Liver (tissue), 9 donors: ENCODE results near the gene WFDC2. TPM values are rescaled to one million over a fixed set of nuclear protein-coding genes. Genes with fewer than 3 reads are reported as not detected.

Experiments used
- DNase-seq: peaks from one replicate; pipeline ENCODE4 v3.0.0-alpha.2; 2017; ENCODE audit warnings: low spot score
- H3K27ac ChIP-seq, 2 donors: one replicate each; pipeline ENCODE4 v1.7.0; 2013; ENCODE audit warnings: inconsistent platforms in 2 of 2, low read length in 2 of 2, control low read depth in 1 of 2, low read depth in 1 of 2, mild to moderate bottlenecking in 1 of 2
- H3K27me3 ChIP-seq, 4 donors: one replicate each; pipeline versions ENCODE4 v1.6.1 to v1.7.0; 2013; ENCODE audit warnings: low read length in 3 of 4, inconsistent platforms in 1 of 4, mild to moderate bottlenecking in 1 of 4, moderate library complexity in 1 of 4; ENCODE audit not compliant: control insufficient read depth in 4 of 4, insufficient read depth in 4 of 4
- H3K36me3 ChIP-seq, 4 donors: one replicate each; pipeline versions ENCODE4 v1.6.1 to v1.7.0; 2013; ENCODE audit warnings: low read length in 3 of 4, mild to moderate bottlenecking in 3 of 4, low read depth in 1 of 4, moderate library complexity in 1 of 4; ENCODE audit not compliant: control insufficient read depth in 4 of 4, insufficient read depth in 3 of 4
- H3K4me1 ChIP-seq, 4 donors: one replicate each; pipeline versions ENCODE4 v1.6.1 to v1.7.0; 2013; ENCODE audit warnings: low read length in 3 of 4, mild to moderate bottlenecking in 3 of 4, moderate library complexity in 1 of 4; ENCODE audit not compliant: control insufficient read depth in 4 of 4, insufficient read depth in 4 of 4
- H3K4me3 ChIP-seq, 3 donors: one replicate each; pipeline versions ENCODE4 v1.6.1 to v1.7.0; 2013; ENCODE audit warnings: low read length in 3 of 3, control low read depth in 1 of 3, low read depth in 1 of 3, mild to moderate bottlenecking in 1 of 3
- H3K9ac ChIP-seq, 2 donors: one replicate each; pipeline ENCODE4 v1.7.0; 2013; ENCODE audit warnings: low read length in 2 of 2, mild to moderate bottlenecking in 2 of 2, moderate library complexity in 2 of 2, control low read depth in 1 of 2, low read depth in 1 of 2
- H3K9me3 ChIP-seq, 4 donors: one replicate each; pipeline versions ENCODE4 v1.6.1 to v1.7.0; 2013; ENCODE audit warnings: low read length in 3 of 4; ENCODE audit not compliant: control insufficient read depth in 4 of 4
- EGR1 ChIP-seq, 2 donors: IDR thresholded peaks; 2 replicates each; pipeline ENCODE4 v1.6.1; 2016 to 2018; ENCODE audit warnings: antibody characterized with exemption in 2 of 2, low read depth in 2 of 2
- FOXA1 ChIP-seq: IDR thresholded peaks from 2 replicates; pipeline ENCODE4 v1.6.1; 2016; ENCODE audit warnings: antibody characterized with exemption
- FOXA2 ChIP-seq: IDR thresholded peaks from 2 replicates; pipeline ENCODE4 v1.6.1; 2016; ENCODE audit warnings: antibody characterized with exemption
- GABPA ChIP-seq, 2 donors: IDR thresholded peaks in 1 of 2; conservative IDR thresholded peaks in 1 of 2; 2 replicates each; pipeline ENCODE4 v1.6.1; 2016; ENCODE audit warnings: antibody characterized with exemption in 2 of 2, mild to moderate bottlenecking in 1 of 2, moderate library complexity in 1 of 2
- HNF4A ChIP-seq, 2 donors: conservative IDR thresholded peaks; 2 replicates each; pipeline ENCODE4 v1.6.1; 2016; ENCODE audit warnings: antibody characterized with exemption in 2 of 2, mild to moderate bottlenecking in 2 of 2
- HNF4G ChIP-seq: IDR thresholded peaks from 2 replicates; pipeline ENCODE4 v1.6.1; 2016; ENCODE audit warnings: antibody characterized with exemption
- JUND ChIP-seq, 2 donors: IDR thresholded peaks; 2 replicates each; pipeline ENCODE4 v1.6.1; 2016; ENCODE audit warnings: antibody characterized with exemption in 2 of 2
- NR2F2 ChIP-seq: IDR thresholded peaks from 2 replicates; pipeline ENCODE4 v1.6.1; 2016; ENCODE audit warnings: antibody characterized with exemption
- RAD21 ChIP-seq, 2 donors: IDR thresholded peaks; 2 replicates each; pipeline ENCODE4 v1.6.1; 2016; ENCODE audit warnings: antibody characterized with exemption in 2 of 2, mild to moderate bottlenecking in 2 of 2
- RXRA ChIP-seq, 2 donors: IDR thresholded peaks; 2 replicates each; pipeline ENCODE4 v1.6.1; 2017 to 2018; ENCODE audit warnings: antibody characterized with exemption in 2 of 2, mild to moderate bottlenecking in 1 of 2
- SP1 ChIP-seq: IDR thresholded peaks from 2 replicates; pipeline ENCODE4 v1.6.1; 2018; ENCODE audit warnings: antibody characterized with exemption, mild to moderate bottlenecking
- TAF1 ChIP-seq: conservative IDR thresholded peaks from 2 replicates; pipeline ENCODE4 v1.6.1; 2016; ENCODE audit warnings: antibody characterized with exemption, mild to moderate bottlenecking
- YY1 ChIP-seq: IDR thresholded peaks from 2 replicates; pipeline ENCODE4 v1.6.1; 2016; ENCODE audit warnings: antibody characterized with exemption, mild to moderate bottlenecking
- WGBS: extraction: QIAGEN DNeasy Blood & Tissue Kit; methylation state at CpG from one replicate; pipeline ENCODE4 v1.1.7; 2013; 5-methylcytosine and 5-hydroxymethylcytosine counted together
- polyA plus RNA-seq, 2 donors: library from polyadenylated mRNA; stranded (reverse) in 1 of 2; unstranded in 1 of 2; fragments of 200-250 nt in 1 of 2; fragments of >200 nt in 1 of 2; fragmentation: Nextera tagmentation in 1 of 2; extraction: Ambion mirVana in 1 of 2; gene quantifications; one replicate each; pipeline versions ENCODE4 v1.2.1 to v1.2.3, GENCODE V29; 2013 to 2015
- total RNA-seq, 2 donors: library from RNA; depleted of rRNA; stranded (reverse); fragments of >200 nt; gene quantifications; one replicate each; pipeline ENCODE4 v1.2.3, GENCODE V29; 2014
- TF ChIP-seq, protein P1 (sequence below): IDR thresholded peaks from 2 replicates; pipeline ENCODE4 v1.6.1; 2016; ENCODE audit warnings: antibody characterized with exemption
- TF ChIP-seq, protein P2 (sequence below): fragments of 150-350 bp; IDR thresholded peaks from 2 replicates; pipeline ENCODE4 v1.5.1; 2017; ENCODE audit warnings: improper control_type of control experiment, low read depth, low read length; ENCODE audit not compliant: missing input control
- TF ChIP-seq, protein P3 (sequence below): IDR thresholded peaks from 2 replicates; pipeline ENCODE4 v1.6.1; 2016; ENCODE audit warnings: antibody characterized with exemption
- TF ChIP-seq, protein P4 (sequence below): IDR thresholded peaks from 2 replicates; pipeline ENCODE4 v1.6.1; 2016; ENCODE audit warnings: antibody characterized with exemption, mild to moderate bottlenecking
- donor health status: healthy.
- donor health status: healthy.
- donor health status: healthy.
- donor health status: healthy.
- donor health status: healthy.

Gene WFDC2
- total and polyA plus RNA-seq, 4 donors, result 1.3 to 1.8 TPM; not detected in 2

DNA sequence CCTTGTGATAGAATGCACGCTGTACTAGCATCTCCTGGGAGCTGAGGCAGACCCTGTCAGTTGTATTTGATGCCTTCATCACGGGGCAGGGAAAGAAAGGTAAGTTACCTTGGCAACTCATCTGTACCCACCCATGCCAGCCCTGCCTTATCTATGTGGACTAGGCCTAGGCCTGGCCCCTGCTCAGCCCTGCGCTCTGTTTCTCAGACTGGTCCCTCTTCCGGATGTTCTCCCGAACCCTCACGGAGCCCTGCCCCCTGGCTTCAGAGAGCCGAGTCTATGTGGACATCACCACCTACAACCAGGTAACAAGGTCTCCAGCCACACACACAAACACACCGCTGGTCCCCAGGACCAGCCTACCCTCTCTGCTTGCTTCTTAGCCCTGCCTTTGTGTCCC lies 49.4 kb upstream of the WFDC2 start:
- no peaks in the 10 kb centered on the region for H3K9me3 ChIP-seq
- no peak overlapping the region for H3K27ac ChIP-seq
- H3K4me1 ChIP-seq, result peaks cover 7 to 23% (median 12%) of the 10 kb centered on the region in 4 donors
- DNase-seq, result no peak
- H3K4me3 ChIP-seq, result no peak overlapping the region
- peaks cover 16 to 47% (median 31%) of the 10 kb centered on the region in 4 donors for H3K36me3 ChIP-seq
- WGBS, result 96% methylated on average over 8 of the region's 8 CpGs
- TF ChIP-seq TAF1 (no peak), RAD21 (IDR thresholded peaks at IDR 0.05) (no peak), SP1 (no peak), EGR1 (IDR thresholded peaks at IDR 0.05; ENCODE audit: low read depth in 2 of 2) (no peak), YY1 (no peak), HNF4G (no peak), RXRA (IDR thresholded peaks at IDR 0.05) (no peak), GABPA (IDR thresholded peaks at IDR 0.05 in 1 of 2, conservative IDR thresholded peaks at IDR 0.05 in 1 of 2) (no peak), NR2F2 (no peak), HNF4A (conservative IDR thresholded peaks at IDR 0.05) (no peak), FOXA1 (no peak), JUND (IDR thresholded peaks at IDR 0.05) (no peak), FOXA2 (no peak)
- TF ChIP-seq, protein P1, sequence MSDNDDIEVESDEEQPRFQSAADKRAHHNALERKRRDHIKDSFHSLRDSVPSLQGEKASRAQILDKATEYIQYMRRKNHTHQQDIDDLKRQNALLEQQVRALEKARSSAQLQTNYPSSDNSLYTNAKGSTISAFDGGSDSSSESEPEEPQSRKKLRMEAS, result no peak
- TF ChIP-seq, protein P2, sequence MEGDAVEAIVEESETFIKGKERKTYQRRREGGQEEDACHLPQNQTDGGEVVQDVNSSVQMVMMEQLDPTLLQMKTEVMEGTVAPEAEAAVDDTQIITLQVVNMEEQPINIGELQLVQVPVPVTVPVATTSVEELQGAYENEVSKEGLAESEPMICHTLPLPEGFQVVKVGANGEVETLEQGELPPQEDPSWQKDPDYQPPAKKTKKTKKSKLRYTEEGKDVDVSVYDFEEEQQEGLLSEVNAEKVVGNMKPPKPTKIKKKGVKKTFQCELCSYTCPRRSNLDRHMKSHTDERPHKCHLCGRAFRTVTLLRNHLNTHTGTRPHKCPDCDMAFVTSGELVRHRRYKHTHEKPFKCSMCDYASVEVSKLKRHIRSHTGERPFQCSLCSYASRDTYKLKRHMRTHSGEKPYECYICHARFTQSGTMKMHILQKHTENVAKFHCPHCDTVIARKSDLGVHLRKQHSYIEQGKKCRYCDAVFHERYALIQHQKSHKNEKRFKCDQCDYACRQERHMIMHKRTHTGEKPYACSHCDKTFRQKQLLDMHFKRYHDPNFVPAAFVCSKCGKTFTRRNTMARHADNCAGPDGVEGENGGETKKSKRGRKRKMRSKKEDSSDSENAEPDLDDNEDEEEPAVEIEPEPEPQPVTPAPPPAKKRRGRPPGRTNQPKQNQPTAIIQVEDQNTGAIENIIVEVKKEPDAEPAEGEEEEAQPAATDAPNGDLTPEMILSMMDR, result no peak
- TF ChIP-seq, protein P3, sequence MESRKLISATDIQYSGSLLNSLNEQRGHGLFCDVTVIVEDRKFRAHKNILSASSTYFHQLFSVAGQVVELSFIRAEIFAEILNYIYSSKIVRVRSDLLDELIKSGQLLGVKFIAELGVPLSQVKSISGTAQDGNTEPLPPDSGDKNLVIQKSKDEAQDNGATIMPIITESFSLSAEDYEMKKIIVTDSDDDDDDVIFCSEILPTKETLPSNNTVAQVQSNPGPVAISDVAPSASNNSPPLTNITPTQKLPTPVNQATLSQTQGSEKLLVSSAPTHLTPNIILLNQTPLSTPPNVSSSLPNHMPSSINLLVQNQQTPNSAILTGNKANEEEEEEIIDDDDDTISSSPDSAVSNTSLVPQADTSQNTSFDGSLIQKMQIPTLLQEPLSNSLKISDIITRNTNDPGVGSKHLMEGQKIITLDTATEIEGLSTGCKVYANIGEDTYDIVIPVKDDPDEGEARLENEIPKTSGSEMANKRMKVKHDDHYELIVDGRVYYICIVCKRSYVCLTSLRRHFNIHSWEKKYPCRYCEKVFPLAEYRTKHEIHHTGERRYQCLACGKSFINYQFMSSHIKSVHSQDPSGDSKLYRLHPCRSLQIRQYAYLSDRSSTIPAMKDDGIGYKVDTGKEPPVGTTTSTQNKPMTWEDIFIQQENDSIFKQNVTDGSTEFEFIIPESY, result no peak
- TF ChIP-seq, protein P4, sequence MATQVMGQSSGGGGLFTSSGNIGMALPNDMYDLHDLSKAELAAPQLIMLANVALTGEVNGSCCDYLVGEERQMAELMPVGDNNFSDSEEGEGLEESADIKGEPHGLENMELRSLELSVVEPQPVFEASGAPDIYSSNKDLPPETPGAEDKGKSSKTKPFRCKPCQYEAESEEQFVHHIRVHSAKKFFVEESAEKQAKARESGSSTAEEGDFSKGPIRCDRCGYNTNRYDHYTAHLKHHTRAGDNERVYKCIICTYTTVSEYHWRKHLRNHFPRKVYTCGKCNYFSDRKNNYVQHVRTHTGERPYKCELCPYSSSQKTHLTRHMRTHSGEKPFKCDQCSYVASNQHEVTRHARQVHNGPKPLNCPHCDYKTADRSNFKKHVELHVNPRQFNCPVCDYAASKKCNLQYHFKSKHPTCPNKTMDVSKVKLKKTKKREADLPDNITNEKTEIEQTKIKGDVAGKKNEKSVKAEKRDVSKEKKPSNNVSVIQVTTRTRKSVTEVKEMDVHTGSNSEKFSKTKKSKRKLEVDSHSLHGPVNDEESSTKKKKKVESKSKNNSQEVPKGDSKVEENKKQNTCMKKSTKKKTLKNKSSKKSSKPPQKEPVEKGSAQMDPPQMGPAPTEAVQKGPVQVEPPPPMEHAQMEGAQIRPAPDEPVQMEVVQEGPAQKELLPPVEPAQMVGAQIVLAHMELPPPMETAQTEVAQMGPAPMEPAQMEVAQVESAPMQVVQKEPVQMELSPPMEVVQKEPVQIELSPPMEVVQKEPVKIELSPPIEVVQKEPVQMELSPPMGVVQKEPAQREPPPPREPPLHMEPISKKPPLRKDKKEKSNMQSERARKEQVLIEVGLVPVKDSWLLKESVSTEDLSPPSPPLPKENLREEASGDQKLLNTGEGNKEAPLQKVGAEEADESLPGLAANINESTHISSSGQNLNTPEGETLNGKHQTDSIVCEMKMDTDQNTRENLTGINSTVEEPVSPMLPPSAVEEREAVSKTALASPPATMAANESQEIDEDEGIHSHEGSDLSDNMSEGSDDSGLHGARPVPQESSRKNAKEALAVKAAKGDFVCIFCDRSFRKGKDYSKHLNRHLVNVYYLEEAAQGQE, result no peak
- H3K27me3 ChIP-seq, result no peaks in the 10 kb centered on the region
- H3K9ac ChIP-seq, result no peak overlapping the region

DNA sequence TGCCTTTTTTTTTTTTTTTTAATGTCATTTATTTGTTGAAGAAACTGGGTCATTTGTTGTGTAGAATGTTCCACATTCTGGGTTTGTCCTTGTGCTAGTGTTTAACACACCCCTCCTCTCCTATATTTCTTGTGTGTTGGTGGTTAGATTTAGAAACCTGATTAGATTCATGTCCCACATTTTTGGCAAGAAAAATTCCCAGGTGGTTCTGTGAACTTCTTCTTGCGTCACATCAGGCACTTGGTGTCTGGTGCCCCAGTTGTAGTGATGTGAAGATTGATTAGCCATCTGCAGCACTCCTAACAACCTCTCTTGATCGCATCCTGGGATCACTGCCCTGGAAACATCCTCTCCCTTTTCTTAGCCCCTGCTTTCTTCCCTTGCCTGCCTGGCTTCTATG lies 45.9 kb upstream of the WFDC2 start:
- WGBS, result 97% methylated on average over 2 of the region's 2 CpGs
- H3K36me3 ChIP-seq, result peaks cover 24 to 55% (median 39%) of the 10 kb centered on the region in 4 donors
- no peak overlapping the region for H3K9ac ChIP-seq
- H3K4me3 ChIP-seq, result no peak overlapping the region
- no peaks in the 10 kb centered on the region for H3K9me3 ChIP-seq
- H3K27ac ChIP-seq, result no peak overlapping the region
- H3K27me3 ChIP-seq, result no peaks in the 10 kb centered on the region
- no peak for DNase-seq
- TF ChIP-seq, protein P4, result no peak
- TF ChIP-seq RXRA (IDR thresholded peaks at IDR 0.05) (no peak), EGR1 (IDR thresholded peaks at IDR 0.05; ENCODE audit: low read depth in 2 of 2) (no peak), YY1 (no peak), GABPA (IDR thresholded peaks at IDR 0.05 in 1 of 2, conservative IDR thresholded peaks at IDR 0.05 in 1 of 2) (no peak), RAD21 (IDR thresholded peaks at IDR 0.05) (no peak), TAF1 (no peak), FOXA2 (no peak)
- peaks cover 0 to 9% (median 3%) of the 10 kb centered on the region in 4 donors for H3K4me1 ChIP-seq
